Mammary epithelial cell (primary cell): Measurements from ENCODE around the gene SMARCD2.

Source experiments
- EZH2 ChIP-seq: IDR thresholded peaks from 2 replicates; pipeline ENCODE4 v1.6.1; 2012; ENCODE audit warnings: low read length, inconsistent platforms, borderline replicate concordance
- TF ChIP-seq, protein P1 (sequence below), 2 donors: IDR thresholded peaks in 1 of 2; conservative IDR thresholded peaks in 1 of 2; 2 replicates each; pipeline ENCODE4 v1.5.1; 2011 to 2012; ENCODE audit warnings: inconsistent platforms in 2 of 2, low read length in 2 of 2, mild to moderate bottlenecking in 2 of 2, control low read depth in 1 of 2, low read depth in 1 of 2; ENCODE audit not compliant: insufficient read depth in 1 of 2; ENCODE audit errors: extremely low read depth in 1 of 2

DNA sequence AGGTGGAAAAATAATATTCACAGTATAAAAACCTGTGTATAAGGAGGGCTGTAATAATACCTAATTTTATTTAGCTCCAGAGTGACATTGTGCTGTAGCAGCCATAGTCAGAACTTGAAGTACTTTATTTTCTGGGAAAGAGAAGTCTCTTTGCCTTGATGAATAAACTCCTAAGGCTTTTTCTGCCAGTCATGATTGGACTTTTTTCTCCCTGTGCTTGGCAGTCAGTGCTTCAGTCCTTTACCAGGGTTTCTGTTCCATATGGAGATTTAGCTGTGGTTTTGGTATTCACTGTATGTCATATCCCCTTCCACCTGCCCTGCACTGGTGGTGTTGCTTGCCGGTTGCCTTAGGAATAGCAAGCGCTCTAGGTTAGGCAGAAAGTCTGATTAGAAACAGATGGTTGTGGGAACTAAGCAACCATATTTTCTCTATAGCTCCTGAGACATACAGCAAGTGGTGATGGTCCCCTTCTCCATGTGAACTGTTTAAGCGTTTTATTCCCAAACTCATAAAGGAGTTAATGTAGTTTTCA, 43.8 kb downstream of the SMARCD2 start:
- TF ChIP-seq, protein P1, sequence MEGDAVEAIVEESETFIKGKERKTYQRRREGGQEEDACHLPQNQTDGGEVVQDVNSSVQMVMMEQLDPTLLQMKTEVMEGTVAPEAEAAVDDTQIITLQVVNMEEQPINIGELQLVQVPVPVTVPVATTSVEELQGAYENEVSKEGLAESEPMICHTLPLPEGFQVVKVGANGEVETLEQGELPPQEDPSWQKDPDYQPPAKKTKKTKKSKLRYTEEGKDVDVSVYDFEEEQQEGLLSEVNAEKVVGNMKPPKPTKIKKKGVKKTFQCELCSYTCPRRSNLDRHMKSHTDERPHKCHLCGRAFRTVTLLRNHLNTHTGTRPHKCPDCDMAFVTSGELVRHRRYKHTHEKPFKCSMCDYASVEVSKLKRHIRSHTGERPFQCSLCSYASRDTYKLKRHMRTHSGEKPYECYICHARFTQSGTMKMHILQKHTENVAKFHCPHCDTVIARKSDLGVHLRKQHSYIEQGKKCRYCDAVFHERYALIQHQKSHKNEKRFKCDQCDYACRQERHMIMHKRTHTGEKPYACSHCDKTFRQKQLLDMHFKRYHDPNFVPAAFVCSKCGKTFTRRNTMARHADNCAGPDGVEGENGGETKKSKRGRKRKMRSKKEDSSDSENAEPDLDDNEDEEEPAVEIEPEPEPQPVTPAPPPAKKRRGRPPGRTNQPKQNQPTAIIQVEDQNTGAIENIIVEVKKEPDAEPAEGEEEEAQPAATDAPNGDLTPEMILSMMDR (conservative IDR thresholded peaks at IDR 0.05 in 1 of 2, IDR thresholded peaks at IDR 0.05 in 1 of 2; ENCODE audit: extremely low read depth in 1 of 2, insufficient read depth in 1 of 2, low read depth in 1 of 2, low read length in 2 of 2), result no peak
- no peak for TF ChIP-seq EZH2
